ENCODE measurements around the gene TOLLIP.
A peak's percentile ranks its signal among the peaks of the same experiment; 100 is the strongest.
"Not testable (repeated sequence)": the region's sequence is repeated elsewhere in the genome, so short reads cannot be mapped to it uniquely, and the experiment has no call there.

TOLLIP gene

DNA sequence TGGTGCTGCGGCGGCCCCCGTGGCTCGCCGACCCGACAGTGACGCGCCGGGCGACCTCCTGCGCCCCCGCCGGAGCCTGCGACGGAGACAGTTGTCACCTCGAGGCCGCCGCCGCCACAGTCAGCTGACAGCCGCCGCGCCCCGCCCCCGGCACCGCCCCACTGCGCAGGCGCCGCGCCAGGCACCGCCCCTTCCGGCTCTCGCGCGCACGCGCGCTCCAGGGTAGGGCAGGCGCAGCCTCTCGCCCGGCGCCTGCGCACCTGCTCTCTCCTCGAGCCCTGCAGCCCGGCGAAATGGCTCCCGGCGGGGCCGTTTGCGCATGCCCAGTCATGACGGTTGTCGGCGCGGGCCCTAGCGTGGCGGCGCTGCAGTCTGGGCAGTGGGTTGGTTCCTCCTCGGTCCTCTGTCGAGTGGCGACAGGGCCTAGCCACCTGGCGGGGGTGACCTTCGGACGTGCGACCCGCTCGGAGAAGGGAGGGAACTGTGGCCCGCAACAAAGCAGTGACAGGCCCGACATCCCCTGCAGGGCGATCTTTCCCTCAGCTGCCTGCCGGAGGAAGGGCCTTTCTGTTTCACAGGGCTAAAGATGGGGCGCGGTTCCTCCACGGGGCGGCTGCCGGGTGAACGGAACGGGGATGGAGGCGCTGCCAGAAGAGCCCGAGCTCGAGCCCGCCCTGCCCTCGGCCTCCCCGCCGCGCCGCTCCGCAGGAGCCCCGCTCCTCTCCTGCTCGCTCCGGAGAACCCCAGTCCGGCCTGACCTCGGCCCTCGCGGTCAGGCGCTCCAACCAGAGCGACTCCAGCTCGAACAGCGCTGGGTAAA lies at the start of gene TOLLIP:
TSS of gene TOLLIP (minus strand) at position 135 of the 820 bp plus-strand sequence. CDS start at position 1, 134 bp downstream.
- peak; percentile 99 for DNase-seq (ENCODE audit: low spot score)

DNA sequence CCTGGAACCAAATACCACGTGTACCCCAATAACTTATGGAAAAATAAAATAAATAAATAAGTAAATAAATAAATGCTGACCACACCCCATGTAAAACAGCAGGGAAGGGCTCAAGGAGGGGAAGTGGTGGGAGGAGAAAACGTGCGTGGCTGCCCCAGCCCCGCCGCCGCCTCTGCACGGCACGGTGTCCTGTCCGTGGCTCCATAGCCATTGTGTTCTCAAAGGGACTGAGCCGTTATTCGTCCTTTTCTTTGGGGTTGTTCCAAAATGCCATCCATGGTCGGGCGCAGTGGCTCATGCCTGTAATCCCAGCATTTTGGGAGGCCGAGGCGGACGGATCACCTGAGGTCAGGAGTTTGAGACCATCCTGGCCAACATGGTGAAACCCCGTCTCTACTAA lies 49.5 kb upstream of the TOLLIP start:
- not testable (repeated sequence) for DNase-seq (ENCODE audit: low spot score)

DNA sequence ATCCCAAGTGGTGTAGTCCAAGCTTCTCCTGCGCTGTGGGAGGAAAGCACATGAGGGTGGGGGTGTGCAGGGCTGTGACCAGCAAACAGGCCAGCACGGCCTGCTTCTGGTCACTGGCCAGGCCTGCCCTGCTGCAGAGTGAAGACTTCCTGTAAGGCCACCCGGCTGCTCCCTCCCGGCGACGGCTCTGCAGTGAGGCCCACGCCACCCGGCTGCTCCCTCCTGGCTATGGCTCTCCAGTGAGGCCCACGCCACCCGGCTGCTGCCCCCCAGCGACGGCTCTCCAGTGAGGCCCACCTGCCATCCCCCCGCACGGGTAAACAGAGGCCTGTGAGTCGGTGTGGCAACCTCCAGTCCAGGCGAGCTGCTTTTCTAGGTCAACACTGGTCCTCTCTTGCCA lies 48.9 kb upstream of the TOLLIP start:
- no peak for DNase-seq (ENCODE audit: low spot score)

DNA sequence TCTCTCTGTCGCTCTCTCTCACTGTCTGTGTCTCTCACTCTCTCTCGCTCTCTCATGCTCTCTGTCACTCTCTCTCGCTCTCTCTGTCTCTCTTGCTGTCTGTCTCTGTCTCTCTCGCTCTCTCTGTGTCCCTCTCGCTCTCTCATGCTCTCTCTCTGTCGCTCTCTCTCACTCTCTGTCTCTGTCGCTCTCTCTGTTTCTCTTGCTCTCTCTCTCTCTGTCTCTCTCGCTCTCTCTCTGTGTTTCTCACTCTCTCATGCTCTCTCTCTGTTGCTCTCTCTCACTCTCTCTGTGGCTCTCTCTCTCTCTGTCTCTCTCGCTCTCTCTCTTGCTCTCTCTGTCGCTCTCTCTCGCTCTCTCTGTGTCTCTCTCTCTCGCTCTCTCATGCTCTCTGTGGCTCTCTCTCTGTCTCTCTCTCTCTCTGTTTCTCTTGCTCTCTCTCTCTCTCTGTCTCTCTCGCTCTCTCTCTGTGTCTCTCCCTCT lies 47.1 kb upstream of the TOLLIP start:
- no peak for DNase-seq (ENCODE audit: low spot score)

DNA sequence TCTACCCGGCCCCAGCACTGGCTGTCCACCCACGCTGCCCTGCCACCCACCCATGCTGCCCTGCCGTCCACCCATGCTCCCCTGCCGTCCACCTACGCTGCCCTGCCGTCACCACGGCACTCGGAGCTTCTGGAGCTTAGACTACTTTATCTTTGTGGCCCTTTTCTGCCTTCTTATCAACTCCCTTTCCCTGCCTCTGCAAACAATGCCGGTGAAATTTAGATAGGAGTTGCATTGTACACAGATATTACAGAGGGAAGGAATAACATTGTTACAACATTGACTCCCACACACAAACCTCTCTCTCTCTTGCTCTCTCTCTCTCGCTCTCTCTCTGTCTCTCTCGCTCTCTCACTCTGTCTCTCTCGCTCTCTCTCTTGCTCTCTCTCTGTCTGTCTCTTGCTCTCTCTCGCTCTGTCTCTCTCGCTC lies 46.6 kb upstream of the TOLLIP start:
- no peak for DNase-seq (ENCODE audit: low spot score)

DNA sequence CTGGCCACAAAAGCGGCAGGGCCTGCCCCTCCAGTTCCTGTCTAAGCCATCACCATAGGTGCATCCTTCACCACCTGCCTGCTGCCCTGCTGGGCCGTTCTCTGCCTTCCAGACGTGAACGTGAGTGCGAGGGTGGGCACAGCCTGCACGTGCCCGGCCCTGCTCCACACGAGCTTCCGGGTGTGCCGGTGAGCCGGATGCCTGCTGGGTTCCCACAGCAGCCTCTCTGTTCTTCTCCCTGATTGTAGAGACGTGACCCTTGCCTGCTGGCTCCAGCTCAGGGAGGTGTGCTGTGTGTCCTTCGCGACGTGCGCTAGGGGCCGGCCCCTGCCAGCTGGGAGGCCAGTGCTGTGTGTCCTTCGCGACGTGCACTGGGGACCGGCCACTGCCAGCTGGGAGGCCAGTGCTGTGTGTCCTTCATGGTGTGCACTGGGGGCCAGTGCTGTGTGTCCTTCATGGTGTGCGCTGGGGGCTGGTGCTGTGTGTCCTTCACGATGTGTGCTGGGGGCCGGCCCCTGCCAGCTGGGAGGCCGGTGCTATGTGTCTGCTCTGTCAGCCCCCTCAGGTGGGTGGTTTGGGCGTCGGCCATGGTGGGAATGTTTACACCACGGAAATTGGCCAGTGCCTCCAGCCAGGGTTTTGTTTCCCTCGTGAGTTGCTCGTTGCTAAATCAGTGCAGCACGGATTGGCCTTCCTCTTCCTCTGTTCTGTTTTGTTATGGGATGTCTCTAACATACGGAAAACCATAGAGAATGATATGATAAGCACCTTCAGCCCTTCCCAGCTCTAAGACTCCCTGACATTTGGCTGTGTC lies 44.9 kb upstream of the TOLLIP start:
- no peak for DNase-seq (ENCODE audit: low spot score)

DNA sequence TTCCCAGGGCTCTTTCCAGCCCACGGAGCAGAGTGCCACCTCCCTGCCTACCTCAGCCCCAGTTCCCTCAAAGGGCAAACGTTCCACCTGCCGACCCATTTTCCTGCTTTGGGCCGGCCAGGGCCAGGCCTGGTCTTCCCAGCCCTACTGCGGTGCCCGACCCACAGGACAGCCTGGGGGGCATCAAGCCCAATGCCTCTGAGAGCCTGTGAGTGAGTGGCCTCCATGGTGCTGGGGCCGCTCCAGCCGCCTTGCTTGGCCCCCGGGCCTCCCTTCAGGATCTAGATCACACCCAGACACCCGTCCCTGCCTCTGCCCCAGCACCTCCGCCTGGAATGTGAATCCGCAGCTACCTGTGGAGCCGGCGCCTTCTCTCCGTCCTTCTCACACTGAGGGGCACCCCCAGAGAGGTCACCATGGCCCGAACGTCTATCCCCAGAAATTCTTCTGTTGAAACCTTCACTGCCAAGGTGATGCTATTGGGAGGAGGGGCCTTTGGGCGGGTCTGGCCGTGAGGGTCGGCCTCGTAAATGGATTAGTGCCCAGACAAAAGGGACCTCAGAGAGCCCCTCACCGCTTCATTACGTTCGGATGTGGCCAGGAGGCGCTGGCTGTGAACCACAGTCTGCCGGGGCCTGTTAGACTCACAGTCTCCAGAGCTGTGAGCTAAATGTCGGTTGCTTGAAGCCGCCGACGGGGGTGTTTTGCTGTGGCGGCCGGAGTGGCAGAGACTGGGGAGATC lies 44.1 kb upstream of the TOLLIP start:
- no peak for DNase-seq (ENCODE audit: low spot score)

DNA sequence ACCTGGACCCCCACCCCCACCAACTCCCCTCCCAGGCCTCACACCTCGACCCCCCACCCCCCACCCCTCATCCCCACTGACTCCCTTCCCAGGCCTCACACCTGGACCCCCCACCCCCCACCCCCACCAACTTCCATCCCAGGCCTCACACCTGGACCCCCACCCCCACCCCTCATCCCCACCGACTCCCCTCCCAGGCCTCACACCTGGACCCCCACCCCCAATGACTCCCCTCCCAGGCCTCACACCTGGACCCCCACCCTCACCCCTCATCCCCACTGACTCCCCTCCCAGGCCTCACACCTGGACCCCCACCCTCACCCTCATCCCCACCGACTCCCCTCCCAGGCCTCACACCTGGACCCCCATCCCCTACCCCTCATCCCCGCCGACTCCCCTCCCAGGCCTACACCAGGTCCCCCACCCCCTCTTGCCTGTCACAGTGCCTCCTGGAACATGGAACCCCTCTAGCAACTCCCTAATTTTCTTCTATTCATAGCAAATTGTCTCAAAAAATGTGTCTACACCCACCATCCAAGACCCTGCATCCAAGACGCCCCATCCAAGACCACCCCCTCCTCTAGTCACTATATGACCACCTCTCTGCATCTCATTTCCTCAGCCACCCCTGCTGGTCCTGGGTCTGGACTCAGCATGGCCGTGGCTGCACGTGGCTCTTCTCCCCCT lies 43.4 kb upstream of the TOLLIP start:
- peak; percentile 41 for DNase-seq (ENCODE audit: low spot score)

DNA sequence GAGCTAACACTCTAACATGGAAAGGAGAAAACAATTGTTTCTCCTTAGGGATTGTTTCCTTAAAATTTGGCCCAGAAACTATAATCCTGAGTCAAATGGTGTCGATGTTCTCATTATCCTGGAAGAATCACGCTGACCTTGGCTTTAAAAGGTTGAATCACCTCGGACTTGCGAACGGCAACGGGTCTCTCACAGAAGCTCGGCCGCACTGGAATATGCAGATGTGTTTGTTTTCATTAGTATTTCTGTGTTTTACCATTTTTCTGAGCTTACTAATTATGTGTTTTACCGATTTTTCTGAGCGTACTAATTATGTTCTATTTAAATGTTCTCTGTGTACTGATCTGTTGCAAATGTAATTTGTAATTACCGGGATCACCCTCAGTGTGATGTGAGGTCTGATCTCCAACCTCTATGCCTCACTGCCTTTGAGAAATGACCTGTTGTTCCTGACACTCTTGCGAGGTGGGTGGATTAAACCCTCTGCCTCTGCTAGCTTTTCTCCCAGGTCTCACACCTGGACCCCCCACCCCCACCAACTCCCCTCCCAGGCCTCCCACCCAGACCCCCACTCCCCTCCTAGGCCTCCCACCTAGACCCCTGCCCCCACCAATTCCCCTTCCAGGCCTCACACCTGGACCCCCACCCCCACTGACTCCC lies 42.0 kb upstream of the TOLLIP start:
- peak; percentile 53 for DNase-seq (ENCODE audit: low spot score)

DNA sequence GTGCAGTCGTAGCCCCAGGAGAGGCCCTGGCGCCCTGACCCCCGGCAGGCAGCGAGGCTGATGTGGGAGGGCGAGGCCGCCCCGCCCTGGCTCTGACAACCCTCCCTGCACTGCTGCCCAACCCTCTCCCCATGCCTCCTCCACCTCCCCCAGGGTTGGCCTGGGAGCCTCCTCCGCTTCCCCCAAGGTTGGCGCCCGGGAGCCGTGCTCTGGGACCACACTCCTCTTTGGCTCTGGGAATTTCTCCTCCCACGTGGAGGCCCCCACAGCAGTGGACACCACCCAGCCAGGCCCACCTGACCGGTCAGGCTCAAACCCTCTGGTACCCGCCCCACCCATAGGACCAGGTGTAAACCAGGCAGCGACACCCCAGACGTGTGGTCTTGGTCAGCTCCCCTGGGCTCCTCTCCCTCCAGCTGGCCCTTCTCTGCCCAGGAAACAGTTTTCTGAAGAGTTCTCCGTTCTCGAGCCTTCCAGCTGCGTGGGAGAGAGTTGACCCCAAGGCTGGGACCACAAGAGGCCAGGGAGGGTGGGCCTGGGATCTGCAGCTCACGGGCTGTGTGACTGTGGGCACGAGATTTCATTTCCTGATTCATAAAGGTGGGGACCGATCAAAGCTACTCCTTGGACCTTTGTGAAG lies 40.8 kb upstream of the TOLLIP start:
- DNase-seq (ENCODE audit: low spot score) = peak; percentile 51

DNA sequence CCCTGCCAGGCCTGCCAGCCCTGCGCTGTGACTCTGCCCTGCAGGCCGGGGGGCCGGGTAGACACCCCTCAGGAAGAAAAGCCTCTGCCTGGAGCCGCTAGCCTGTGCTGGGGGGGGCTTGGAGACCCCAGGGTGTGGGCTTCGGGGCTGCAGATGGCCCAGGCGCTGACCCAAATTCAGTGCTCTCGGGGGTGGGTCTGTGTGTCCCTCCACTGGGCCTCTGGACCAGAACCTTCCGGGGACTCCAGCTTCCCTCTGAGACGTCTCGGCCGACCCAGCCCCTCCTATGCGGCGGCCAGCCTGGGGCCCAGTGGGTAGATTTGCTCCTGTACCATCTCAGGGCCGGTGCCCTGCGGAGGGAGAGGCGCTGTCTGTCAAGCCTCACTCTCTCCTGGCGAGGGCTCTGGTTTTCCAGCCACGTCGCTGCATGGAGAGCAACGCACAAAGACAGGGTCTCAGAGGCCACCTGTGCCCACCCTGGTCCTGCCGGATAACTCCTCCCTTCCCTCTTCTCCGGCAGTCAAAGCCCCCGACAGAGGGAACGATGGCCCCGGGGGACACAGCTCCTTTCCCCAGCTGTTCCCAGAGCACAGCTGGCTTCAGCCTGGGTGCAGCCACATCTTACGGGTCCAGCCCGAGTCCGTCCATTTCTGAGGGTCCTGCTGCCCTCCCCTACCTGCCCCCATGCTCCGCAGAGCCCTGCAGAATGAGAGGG lies 40.1 kb upstream of the TOLLIP start:
- peak; percentile 55 for DNase-seq (ENCODE audit: low spot score)

DNA sequence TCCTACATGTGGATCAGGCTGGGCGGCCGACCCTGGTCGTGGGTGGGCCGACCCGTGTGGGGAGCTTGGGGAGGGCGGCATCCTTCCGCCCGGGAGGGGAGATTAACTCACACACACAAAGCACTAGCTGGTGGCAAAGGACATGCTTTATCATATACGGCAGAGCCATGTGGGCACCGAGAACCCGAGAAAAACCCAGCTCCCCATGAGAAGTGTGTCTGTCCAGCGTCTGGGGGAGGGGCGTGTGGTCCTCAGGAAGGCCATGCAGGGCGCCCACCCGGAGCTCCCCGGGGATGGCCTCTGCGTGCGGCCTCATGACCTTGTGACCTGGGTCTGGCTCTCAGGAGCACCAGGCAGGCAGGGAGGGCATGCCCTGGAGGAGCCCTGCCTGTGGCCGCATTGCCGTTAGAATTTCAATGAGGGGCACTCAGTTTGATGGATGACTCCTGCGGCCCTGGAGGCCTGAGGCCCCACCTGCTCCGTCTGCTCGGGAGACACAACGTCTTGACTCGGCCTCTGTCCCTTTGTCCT lies 39.4 kb upstream of the TOLLIP start:
- DNase-seq (ENCODE audit: low spot score) = no peak

DNA sequence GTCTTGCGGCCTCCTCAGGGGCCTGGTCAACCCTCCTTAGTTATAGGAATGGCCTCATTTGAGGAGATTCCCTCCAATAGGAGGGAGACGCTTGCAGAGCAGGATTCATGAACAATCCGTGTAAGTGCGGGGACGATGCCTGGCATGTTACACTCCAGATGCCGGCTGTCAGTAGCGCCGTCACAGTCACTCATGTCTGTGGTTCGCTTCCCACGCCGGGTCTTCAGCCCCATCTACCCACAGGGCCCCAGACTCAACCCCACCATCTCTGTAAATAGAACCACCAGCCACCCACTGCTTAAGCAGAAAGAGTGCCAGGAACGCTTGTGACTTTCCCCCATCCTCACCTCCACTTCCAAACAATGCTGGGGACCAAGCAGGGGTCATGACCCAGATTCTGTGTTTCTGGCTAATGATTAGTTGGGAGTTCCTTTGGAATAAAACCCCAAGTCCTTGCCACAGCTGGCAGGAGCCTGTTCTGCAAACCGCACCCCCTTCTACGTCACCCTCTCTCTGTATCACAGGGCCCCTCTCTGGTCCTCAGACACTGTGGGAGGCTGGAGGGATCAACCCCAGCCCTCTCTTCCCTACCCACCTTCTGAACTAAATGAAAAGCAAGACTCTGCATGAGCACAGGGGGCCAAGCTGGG lies 38.8 kb upstream of the TOLLIP start:
- DNase-seq (ENCODE audit: low spot score) = no peak

DNA sequence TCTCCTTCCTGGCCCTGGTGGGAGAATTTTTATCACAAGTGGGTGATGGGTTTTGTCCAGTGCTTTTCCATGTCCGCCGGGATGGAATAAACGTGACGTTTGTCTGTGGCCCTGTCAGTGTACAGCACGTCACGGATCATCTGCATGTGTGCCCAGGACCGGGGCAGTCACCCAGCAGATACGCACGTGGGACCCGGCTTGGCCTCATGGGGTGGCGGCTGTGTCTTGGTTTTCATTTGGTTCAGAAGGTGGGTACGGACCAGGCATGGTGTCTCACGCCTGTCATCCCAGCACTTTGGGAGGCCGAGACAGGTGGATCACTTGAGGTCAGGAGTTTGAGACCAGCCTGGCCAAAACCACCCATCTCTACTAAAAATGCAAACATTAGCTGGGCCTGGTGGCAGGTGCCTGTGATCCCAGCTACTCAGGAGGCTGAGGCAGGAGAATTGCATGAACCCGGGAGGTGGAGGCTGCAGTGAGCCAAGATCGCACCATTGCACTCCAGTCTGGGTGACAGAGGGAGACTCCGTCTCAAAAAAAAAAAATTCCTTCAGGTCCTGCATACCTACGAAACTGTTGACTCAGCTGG lies 38.1 kb upstream of the TOLLIP start:
- not testable (repeated sequence) for DNase-seq (ENCODE audit: low spot score)

DNA sequence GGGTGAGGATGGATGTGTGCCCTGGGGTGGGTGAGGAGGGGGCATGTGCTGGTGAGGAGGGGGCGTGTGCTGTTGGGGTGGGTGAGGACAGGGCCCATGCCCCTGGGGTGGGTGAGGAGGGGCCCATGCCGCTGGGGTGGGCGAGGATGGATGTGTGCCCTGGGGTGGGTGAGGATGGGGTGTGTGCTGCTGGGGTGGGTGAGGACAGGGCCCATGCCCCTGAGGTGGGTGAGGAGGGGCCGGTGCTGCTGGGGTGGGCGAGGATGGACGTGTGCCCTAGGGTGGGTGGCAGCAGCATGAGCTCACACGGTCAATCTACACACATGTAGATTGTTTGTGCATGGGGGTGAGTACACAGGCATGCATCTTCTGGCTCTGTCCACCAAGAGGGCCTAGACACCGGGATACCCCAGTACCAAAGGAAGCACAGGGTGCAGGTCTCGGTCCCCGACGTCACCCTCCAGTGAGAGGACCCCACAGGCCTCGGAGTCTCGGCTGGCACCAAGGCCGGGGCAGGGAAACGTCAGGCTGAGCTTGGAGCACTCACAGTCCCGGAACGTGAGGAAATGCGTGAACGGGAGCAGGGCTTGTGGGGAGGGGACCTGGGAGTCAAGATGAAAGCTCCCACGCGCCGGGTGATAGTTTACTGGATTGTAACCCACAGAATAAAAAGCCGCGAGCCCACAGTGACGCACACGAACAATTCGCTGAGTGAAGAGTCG lies 37.4 kb upstream of the TOLLIP start:
- DNase-seq (ENCODE audit: low spot score) = no peak

DNA sequence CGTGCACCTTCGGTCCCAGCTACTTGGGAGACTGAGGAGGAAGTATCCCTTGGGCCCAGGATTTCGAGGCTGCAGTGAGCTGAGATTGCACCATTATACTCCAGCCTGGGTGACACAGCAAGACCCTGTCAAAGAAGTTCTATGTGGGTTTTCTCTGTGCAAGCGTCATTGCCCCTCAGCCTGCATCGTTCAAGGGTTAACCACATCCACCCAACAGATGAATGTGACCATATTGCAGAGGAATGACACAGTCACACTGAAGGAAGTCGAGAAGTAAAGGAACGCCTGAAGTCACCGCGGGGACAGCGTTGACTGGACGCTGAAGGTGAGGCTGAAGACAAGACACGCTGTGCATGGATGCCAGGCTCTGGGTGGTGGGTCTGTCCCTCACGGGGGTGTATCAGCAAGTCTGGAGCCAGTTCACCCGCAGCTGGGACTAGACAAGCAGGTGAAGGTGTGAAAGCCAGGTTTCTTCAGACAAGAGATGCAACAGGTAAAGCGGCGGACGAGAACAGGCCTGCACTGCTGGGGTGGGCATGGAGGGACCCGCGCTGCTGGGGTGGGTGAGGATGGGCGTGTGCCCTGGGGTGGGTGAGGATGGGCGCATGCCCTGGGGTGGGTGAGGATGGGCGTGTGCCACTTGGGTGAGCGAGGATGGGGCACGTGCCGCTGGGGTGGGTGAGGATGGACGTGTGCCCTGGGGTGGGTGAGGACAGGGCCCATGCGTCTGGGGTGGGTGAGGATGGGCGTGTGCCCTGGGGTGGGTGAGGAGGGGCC lies 36.5 kb upstream of the TOLLIP start:
- DNase-seq (ENCODE audit: low spot score) = no peak

DNA sequence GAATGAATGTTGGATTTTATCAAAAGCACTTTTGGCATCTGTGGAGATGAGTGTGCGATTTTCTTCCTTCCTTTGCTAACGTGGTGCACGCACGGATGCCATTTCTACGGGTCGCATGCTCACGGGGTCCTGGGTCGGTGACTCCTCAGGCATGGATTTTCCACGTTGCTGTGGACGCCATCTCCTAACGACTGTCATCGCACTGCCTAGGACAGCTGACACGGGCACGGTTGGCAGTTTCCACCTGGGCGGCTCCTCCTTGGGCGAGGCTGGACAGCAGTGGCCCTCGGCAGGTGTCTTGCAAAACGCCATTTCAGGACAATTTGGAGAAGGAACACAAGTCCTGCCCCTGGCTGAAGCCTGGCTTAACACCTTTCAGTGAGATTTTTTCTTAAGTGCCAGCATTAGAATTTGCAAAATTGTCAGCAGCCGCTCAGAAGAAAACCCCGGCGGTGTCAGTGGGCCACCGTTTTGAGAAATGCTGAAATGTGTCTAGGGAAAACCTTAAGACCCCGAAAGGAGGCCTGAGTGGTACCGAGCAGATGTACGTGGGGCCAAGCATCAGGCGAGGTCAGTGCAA lies 34.7 kb upstream of the TOLLIP start:
- no peak for DNase-seq (ENCODE audit: low spot score)
